ENCODE data around the gene RNF215. TPM values are rescaled to one million over a fixed set of nuclear protein-coding genes. Genes with fewer than 3 reads are reported as not detected.
A peak's percentile ranks its signal among the peaks of the same experiment; 100 is the strongest.

Gene RNF215
- total RNA-seq, 1 donor from 2014 or later = 43.1 TPM

- Mint-ChIP-seq H3K27me3 (ENCODE audit: unreplicated experiment) (no peaks in the 10 kb centered on the region), H3K9me3 (ENCODE audit: unreplicated experiment) (peaks cover 4% of the 10 kb centered on the region), H3K4me3 (ENCODE audit: unreplicated experiment) (peak overlapping the region; percentile 88), H3K27ac (ENCODE audit: unreplicated experiment) (peak overlapping the region; percentile 83), H3K36me3 (ENCODE audit: unreplicated experiment) (no peaks in the 10 kb centered on the region), H3K4me1 (ENCODE audit: low read depth, unreplicated experiment) (peaks cover 7% of the 10 kb centered on the region)
- no peak for TF ChIP-seq CTCF (IDR thresholded peaks at IDR 0.05; ENCODE audit: partially characterized antibody, unreplicated experiment)
- no peak for DNase-seq
Observed at GRCh38 chr22:30421695-30422480, 34.7 kb upstream of the RNF215 start.

GRCh38 chr22:30420347-30421125 is 33.3 kb upstream of the RNF215 start:
- H3K4me3 Mint-ChIP-seq (ENCODE audit: unreplicated experiment) = no peak overlapping the region
- TF ChIP-seq CTCF (IDR thresholded peaks at IDR 0.05; ENCODE audit: partially characterized antibody, unreplicated experiment) = no peak
- peaks cover 7% of the 10 kb centered on the region for H3K4me1 Mint-ChIP-seq (ENCODE audit: low read depth, unreplicated experiment)
- H3K9me3 Mint-ChIP-seq (ENCODE audit: unreplicated experiment) = peaks cover 4% of the 10 kb centered on the region
- H3K36me3 Mint-ChIP-seq (ENCODE audit: unreplicated experiment) = no peaks in the 10 kb centered on the region
- no peak for DNase-seq
- no peak overlapping the region for H3K27ac Mint-ChIP-seq (ENCODE audit: unreplicated experiment)
- H3K27me3 Mint-ChIP-seq (ENCODE audit: unreplicated experiment) = no peaks in the 10 kb centered on the region

- Mint-ChIP-seq H3K9me3 (ENCODE audit: unreplicated experiment) (no peaks in the 10 kb centered on the region), H3K4me1 (ENCODE audit: low read depth, unreplicated experiment) (no peaks in the 10 kb centered on the region), H3K27ac (ENCODE audit: unreplicated experiment) (no peak overlapping the region), H3K27me3 (ENCODE audit: unreplicated experiment) (no peaks in the 10 kb centered on the region), H3K36me3 (ENCODE audit: unreplicated experiment) (no peaks in the 10 kb centered on the region), H3K4me3 (ENCODE audit: unreplicated experiment) (no peak overlapping the region)
- no peak for DNase-seq
- no peak for TF ChIP-seq CTCF (IDR thresholded peaks at IDR 0.05; ENCODE audit: partially characterized antibody, unreplicated experiment)
Observed at GRCh38 chr22:30416837-30417236, 29.6 kb upstream of the RNF215 start.

GRCh38 chr22:30416403-30416802 is 29.2 kb upstream of the RNF215 start:
- Mint-ChIP-seq H3K9me3 (ENCODE audit: unreplicated experiment) (no peaks in the 10 kb centered on the region), H3K36me3 (ENCODE audit: unreplicated experiment) (no peaks in the 10 kb centered on the region), H3K4me1 (ENCODE audit: low read depth, unreplicated experiment) (no peaks in the 10 kb centered on the region), H3K27me3 (ENCODE audit: unreplicated experiment) (no peaks in the 10 kb centered on the region), H3K4me3 (ENCODE audit: unreplicated experiment) (no peak overlapping the region), H3K27ac (ENCODE audit: unreplicated experiment) (no peak overlapping the region)
- no peak for TF ChIP-seq CTCF (IDR thresholded peaks at IDR 0.05; ENCODE audit: partially characterized antibody, unreplicated experiment)
- DNase-seq = no peak
